ENCODE measurements around the gene HSPB2.
"Not testable (repeated sequence)": the region's sequence is repeated elsewhere in the genome, so short reads cannot be mapped to it uniquely, and the experiment has no call there.

HSPB2 gene, protein sequence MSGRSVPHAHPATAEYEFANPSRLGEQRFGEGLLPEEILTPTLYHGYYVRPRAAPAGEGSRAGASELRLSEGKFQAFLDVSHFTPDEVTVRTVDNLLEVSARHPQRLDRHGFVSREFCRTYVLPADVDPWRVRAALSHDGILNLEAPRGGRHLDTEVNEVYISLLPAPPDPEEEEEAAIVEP

DNA sequence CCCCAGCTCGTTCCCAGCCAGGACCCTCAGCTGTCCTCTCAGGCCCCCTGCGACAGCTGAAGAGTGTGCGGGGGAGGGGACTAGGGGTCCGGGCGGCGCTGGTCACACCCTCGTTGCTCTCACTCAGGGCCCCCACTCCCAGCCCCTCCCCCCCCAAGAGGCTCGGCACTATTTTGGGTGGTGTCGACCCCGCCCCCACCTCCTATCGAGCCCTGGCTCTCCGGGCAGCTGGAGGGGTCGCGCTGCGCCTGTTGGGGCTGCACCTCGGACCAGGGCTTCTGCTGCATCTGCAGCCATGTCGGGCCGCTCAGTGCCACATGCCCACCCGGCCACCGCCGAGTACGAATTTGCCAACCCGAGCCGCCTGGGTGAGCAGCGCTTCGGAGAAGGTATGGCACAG lies at the start of gene HSPB2:
TSS of gene HSPB2 (plus strand) at position 200 of the 400 bp plus-strand sequence. CDS start at position 296, 96 bp downstream.
- DNase-seq (ENCODE audit: low read depth in 2 of 2) = no peak

DNA sequence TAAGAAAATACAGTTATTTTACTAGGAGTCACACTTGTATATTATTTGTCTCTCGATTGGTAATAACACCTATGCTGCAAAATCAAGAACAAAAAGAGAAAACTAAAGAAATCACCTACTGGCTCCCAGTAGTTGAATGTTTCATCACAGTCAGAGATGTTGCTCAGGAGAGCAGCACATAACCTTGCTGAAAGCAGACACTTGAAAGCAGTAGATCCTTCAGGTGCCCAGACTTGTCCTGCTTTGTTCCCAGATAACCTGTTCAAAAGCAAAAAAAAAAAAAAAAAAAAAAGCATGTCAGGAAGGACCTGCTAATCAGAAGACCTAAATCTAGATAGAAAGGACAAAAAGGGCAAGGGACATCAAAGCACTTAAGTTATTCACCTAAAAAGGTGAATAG lies 42.4 kb upstream of the HSPB2 start:
- DNase-seq (ENCODE audit: low read depth in 2 of 2) = no peak

DNA sequence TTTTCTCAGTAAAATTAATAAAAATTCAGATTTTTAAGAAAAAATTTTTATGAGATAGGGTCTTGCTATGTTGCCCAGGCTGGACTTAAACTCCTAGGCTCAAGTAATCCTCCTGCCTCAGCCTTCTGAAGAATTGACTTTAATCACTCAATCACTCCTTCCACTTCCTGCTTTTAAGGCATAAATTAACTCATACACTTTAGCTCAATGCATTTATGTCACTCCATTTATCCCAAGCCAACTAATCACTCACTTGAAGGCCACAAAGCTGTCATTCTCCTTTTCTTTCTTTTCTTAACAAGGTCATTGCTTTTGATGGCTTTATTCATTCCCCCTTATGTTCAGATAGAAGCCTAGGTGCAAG lies 42.0 kb upstream of the HSPB2 start:
- no peak for DNase-seq (ENCODE audit: low read depth in 2 of 2)

DNA sequence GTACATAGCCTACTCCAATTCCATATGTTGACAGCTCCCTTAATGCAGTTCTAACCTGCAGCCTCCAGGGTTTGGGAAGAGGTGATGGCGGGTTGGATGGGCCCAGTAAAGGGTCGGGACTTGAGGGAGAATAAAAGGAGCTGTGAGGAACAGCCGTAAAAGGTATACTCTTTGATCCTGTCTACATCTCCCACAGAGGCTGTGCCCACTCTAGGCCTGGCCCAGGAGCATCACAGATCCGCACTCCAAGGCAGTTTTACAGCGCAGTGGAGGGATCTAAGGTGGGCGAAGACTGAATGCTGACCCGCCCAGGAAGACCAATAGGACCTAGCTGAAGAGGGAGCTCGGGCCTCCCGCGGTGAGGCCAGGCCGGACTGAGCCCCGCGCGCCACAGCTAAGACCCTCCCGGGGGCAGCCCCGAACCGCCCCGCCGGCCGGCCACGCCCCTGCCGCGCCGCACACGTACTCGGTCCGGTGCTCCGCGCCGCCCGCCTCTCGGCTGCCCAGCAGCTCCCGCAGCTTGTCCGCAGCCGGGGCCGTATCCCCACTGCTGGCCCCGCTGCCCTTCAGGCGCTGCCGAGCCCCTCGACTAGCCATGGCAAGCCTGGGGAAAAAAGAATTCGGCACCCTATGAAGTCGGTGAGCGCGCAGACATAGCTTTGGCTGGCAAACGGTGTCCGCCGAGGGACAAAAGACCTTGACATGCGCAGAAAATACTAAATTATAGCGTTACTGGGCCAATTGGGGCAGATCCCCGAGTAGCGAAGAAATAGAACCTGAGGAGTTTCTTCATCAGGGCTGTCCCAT lies 41.4 kb upstream of the HSPB2 start, which contains the start of gene ALG9:
TSS of gene ALG9 (minus strand) at position 696 of the 807 bp plus-strand sequence. CDS start at position 597, 99 bp downstream.
- peak; percentile 69 to 72 for DNase-seq (ENCODE audit: low read depth in 2 of 2)

DNA sequence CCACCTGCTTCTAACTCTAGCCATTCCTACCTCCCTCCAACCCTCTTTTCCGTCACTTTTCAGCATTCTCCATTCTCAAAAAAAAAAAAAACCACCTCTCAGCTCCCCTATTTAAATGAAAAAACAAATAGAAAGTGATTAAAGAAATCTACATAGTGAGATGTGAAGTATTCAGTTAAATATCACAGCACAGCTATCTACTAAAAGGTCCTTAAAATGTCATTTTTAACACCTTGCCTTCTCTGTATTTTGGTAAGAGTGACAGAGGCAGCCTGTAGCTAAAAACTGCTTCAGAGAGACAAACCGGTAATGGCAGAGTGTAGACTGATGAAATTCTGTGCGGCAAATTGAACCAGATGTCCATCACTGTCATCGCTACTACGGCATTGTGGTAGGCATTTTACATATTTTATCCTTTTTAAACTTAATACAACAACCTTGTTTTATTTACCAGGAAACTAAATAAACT lies 40.8 kb upstream of the HSPB2 start:
- no peak for DNase-seq (ENCODE audit: low read depth in 2 of 2)

DNA sequence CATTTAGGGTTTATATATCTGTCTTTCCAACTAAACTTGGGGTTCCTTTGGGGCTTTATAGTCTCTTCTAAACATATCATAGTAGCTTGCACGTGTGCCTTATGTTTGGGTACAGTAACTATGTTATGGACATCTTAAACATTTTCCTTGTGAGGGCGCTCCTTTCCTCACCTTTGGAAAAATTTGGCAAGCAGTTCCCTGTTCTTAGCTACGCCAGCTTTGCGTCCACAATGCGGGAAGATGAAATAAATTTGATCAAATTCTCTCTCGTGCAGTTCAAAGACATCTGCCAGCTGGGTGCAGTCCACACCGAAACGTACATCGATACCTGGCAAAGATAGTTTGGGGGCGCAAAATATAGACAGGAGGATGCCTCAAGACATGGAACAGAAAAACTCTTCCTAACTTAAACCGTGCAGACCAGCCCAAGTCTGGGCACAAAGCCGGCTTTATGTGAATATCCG lies 34.1 kb upstream of the HSPB2 start:
- no peak for DNase-seq (ENCODE audit: low read depth in 2 of 2)

DNA sequence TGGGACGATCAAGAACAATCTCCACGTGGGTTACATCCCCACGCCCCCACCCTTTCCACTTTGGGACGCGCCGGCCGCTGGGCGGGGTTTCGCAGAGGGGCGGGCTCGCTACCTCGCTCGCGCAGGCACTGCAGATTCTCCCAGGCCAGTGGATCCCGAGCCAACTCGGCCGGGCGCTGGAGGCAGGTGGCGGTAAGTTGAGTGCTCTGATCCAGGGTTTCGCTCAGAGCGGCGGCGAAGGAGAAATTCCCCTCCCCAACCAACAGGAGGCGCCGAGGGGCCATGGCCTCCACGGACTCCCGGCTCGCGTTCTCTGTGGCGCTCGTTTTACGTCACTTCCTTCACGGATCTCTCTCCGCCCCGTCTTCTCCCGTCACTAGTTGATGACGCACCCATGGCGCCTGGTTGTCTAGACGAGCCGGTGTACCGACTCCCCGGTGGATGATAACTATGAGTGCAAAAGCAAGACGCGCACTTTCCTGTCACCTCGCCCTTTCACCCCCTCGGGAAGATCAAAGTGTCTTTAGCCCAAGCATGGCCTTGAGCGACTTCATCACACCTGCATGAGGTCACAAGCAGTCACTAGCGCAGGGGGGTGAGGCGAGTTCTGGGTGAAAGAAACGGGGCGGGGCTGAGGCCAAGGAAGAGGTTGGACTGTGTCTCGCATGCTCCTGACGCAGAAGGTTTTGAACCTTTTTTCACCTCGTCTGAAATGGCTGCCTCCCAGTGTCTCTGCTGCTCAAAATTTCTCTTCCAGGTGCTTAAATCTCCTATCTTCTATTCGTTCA lies 33.5 kb upstream of the HSPB2 start, which contains the start of the genes CFAP68 and FDXACB1:
TSS of gene CFAP68 (plus strand) at position 693 of the 788 bp plus-strand sequence. CDS start at position 713, 20 bp downstream.
TSS of gene FDXACB1 (minus strand) at position 317 of the 788 bp plus-strand sequence. CDS start at position 284, 33 bp downstream.
- peak; percentile 88 to 91 for DNase-seq (ENCODE audit: low read depth in 2 of 2)

DNA sequence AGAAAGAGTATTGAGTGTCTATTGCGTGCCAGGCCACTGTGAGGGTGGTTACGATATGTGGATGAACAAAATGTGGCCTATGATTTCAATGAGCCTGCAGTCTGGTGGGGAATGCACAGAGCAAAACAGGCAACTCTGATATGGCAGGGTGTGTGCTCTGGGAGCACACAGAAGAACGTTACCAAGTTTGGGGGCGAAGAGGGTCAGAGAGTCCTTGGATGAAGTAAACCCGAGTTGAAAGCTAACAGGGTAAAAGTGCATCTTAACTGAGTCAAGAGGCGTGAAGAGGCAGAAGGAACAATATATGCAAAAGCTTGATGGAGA lies 32.9 kb upstream of the HSPB2 start:
- no peak for DNase-seq (ENCODE audit: low read depth in 2 of 2)

DNA sequence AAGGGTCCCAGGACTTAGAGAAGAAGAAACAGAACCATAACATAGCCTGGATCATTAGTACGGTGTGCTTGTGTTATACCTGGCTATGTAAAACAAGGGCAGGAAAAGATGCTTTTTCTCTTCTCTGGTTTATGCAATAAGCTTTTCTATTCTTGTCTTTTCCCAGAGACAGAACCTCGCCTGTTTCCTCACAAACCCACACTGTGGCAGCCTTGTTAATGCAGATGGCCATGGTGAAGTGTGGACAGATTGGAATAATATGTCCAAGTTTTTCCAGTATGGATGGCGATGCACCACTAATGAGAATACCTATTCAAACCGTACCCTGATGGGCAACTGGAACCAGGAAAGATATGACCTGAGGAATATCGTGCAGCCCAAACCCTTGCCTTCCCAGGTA lies 30.3 kb upstream of the HSPB2 start:
- no peak for DNase-seq (ENCODE audit: low read depth in 2 of 2)

DNA sequence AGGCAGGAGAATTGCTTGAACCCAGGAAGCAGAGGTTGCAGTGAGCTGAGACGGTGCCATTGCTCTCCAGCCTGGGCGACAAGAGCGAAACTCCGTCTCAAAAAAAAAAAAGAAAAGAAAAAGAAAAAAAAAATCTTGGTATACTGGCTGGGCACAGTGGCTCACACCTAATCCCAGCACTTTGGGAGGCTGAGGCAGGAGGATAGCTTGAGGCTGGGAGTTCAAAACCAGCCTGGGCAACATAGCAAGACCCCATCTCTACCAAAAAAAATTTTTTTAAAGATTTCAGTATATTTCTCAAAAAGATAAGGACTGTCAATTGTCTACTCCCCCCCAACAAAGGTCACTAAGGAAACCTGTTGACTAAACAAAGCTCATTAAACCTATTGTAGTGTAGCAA lies 27.5 kb upstream of the HSPB2 start:
- not testable (repeated sequence) for DNase-seq (ENCODE audit: low read depth in 2 of 2)

DNA sequence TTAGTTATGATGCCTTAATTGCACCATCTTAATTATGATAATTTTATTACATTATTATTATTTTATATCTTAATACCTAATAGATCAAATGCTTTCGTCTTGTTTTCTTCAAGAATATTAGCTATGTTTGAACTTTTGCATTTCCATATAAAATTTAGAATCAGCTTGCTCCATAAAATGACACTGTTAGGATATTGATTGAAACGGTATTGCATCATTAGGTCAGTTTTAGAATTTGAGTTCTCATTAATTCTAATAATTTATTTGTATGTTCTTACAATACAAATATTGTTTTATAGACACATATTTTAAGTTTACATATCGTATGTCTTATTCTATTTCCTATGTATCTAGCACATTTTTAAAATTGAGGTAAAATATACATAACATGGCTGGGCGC lies 26.5 kb upstream of the HSPB2 start:
- DNase-seq (ENCODE audit: low read depth in 2 of 2) = no peak

DNA sequence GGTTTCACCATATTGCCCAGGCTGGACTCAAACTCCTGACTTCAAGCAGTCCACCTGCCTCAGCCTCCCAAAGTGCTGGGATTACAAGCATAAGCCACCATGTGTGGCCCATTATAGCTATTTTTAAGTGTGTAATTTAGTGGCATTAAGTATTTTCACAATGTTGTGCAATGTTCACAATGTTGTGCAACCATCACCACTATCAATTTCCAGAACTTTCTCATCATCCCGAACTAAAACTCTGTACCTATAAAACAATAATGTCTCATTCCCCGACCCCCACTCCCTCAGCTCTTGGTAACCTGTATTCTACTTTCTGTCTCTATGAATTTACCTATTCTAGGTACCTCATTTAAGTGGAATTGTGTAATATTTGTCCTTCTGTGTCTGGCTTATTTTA lies 25.7 kb upstream of the HSPB2 start:
- no peak for DNase-seq (ENCODE audit: low read depth in 2 of 2)

DNA sequence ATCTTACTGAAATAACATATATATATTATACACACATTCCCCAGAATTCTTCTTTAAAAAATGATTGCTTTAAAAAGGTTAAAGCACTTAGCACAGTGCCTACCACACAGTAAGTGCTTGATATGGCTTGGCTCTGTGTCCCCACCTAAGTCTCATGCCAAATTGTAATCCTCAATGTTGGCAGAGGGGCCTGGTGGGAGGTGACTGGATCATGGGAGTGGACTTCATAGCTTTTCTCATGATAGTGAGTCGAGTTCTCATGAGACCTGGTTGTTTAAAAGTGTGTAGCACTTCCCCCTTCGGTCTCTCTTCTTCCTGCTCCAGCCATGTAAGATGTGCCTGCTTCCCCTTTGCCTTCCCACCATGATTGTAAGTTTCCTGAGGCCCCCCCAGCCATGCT lies 7.1 kb upstream of the HSPB2 start:
- no peak for DNase-seq (ENCODE audit: low read depth in 2 of 2)

DNA sequence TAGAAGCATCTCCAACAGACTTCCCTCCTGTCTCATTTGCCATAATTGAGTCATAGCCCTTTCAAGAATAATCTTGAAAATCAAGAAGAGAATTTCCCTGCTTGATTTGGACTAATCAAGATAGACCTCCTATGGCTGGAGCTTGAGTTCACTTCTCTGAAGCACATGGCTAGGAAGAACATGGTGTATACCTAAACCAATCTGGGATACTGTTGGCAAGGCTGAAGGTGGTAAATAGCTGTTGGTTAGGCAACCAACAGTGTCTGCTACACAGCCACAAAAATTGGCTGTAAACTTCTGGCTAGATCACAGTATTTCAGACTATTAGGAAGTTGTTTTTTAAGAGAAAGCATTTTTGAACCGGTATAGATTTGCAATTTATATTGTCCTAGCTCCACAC lies 5.9 kb upstream of the HSPB2 start:
- no peak for DNase-seq (ENCODE audit: low read depth in 2 of 2)

DNA sequence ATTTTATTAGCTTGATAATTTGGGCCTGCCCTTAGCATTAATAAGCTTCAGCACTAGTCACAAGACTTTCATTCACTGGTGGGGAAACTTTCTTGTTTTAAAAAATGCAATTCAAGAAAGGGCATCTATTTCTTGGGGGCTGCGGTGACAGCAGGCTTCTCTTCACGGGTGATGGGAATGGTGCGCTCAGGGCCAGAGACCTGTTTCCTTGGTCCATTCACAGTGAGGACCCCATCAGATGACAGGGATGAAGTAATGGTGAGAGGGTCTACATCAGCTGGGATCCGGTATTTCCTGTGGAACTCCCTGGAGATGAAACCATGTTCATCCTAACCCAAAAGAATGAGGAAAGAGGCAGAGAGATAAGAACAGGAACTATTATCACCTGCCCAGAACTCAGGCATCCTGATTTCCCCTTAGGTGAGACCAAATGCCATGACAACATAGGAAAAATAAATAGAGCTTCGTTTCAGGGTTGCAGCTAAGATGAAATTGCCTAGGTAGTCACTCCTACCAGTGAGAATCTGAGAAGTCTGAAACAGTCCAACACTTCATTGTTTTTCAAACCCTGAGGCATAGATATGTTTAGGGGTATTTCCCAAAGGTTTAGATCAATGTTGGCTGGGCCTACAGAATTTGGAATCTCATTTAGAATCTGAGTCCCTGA lies 3.8 kb upstream of the HSPB2 start:
- no peak for DNase-seq (ENCODE audit: low read depth in 2 of 2)

DNA sequence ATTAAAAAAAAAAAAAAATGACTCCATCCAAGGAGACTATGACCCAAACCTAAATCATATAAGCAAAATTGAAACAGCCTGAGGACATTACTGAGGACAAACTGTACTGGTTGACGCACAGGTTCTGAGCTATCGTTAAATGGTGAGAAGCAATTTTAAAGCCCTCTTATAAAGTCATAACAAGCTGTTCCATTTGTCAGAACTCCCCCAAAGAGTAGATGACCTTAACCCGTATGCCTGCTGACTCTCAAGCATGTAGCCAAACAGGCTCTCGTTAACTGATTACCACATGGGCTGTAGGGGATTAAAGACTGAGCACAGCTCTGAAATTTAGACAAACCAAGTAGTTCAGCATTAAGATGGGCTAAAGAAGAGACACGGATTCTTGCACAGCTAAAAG lies 3.2 kb upstream of the HSPB2 start:
- no peak for DNase-seq (ENCODE audit: low read depth in 2 of 2)

DNA sequence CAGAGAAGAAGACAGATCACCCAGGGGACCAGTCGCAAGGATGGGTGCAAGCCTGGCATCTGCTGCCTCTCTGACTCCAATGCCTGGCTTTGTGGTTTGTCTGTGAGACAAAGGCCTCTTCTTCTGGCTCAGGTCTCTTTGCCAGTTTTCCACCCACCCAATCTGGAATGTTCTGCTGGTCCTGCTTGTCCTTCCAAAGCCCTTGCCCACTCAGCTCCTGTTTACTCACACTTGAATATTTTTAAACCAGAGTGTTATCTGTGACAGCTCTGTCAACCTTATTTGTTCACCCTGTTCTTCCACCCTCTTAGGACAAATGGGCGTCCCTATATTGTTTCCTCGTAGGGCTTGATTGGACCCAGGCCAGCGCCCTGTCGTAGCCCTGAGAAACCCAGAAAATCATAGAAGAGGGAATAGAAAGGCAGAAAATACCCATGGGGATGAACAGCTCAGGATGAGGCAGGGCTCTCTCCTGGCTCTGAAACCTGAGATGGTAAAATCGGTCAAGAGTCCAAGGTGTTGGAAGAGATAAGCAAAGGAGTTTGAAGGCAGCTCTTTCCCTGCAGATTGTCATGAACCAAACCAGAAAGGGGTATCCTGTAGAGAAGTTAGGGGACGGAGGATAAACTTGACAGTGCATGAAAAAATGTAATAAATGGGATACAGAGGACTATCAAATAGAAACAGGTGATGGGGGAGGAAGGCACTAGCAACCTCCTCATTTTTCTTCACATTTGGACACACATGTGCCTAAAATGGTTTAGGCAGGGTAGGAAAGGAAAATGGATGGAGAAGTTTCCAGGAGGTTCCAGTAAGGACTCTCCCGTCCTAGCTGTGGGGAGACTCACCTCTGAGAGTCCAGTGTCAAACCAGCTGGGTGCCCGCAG lies 1.6 kb upstream of the HSPB2 start:
- DNase-seq (ENCODE audit: low read depth in 2 of 2) = no peak

DNA sequence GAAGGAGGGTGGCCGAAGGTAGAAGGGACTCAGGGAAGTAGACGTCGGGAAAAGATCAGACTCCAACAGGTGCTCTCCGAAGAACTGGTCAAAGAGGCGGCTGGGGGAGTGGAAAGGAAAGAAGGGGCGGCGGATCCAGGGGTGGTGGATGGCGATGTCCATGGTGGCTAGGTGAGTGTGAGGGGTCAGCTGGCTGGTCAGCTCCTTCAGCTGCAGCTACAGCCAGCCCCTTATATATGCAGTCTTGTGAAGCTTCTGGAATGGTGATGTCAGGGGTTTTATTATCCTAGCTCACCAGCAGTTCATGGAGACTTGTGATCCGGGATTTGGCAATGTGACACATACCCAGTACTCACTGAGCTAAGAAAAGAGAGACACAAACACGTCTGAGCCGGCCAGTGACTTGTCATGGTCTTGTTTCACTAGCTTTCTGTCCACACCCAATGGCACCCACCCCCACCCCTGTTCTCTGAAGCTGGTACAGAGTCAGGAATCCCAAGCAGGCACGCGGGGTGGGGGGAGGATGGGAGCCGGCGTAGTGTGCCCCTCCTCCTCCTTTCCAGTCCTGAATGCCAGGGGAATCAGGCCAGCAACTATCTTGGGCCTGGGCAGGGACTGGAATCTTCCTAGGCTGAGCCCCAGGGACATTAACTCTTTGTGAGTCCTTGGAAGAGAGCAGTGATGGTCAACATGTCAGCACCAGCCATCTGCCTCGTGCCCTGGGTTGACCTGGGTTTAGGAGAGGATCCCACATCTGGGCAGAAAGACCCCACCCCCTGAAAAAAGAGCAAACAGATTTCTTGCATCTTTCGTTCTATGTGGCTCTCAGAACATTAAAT lies 752 bp upstream of the HSPB2 start, which contains the start of gene CRYAB:
TSS of gene CRYAB (minus strand) at position 208 of the 839 bp plus-strand sequence. CDS start at position 162, 46 bp downstream.
- DNase-seq (ENCODE audit: low read depth in 2 of 2) = no peak

DNA sequence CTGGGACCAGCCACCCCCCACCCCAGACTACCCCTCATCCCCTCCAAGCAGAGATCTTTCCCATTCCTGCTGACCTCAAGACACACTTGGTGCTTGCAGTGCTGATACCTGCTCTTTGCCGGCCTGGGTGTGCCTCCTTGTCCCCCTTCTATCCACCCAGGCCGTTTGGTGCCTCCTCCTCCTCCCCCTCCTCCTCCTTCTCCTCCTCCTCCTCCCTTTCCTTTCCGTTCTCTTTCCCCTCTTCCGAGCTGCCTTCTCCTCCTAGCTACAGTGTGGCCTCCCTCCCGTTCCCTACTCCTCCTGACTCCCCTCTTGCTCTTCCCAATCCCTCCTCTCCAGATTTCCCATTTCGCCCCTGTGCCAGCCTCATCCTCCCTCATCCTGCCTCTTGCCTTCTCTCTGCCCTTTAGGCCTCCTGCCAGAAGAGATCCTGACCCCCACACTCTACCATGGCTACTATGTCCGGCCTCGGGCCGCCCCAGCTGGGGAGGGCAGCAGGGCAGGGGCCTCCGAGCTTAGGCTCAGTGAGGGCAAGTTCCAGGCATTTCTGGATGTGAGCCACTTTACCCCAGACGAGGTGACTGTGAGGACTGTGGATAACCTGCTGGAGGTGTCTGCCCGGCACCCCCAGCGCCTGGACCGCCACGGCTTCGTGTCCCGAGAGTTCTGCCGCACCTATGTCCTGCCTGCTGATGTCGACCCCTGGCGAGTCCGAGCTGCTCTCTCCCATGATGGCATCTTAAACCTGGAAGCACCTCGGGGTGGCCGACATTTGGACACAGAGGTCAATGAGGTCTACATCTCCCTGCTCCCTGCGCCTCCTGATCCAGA lies 712 bp downstream of the HSPB2 start:
- DNase-seq (ENCODE audit: low read depth in 2 of 2) = no peak
